Neural cell (in vitro differentiated cells): ENCODE measurements around the gene ZSWIM6. TPM values are rescaled to one million over a fixed set of nuclear protein-coding genes. Genes with fewer than 3 reads are reported as not detected.
"Not testable (repeated sequence)": the region's sequence is repeated elsewhere in the genome, so short reads cannot be mapped to it uniquely, and the experiment has no call there.

Experiments used
- H2AFZ ChIP-seq: fragments of 200-600, 300-800 bp; sonication (generic), shearing (Covaris generic); 2 replicates; pipeline ENCODE4 v1.6.0; 2014; ENCODE audit warnings: low read depth, mild to moderate bottlenecking, antibody characterized with exemption, low read length, moderate library complexity
- H3F3A ChIP-seq: fragments of 200-600 bp; shearing (Covaris generic); 2 replicates; pipeline ENCODE4 v1.6.1; 2016; ENCODE audit warnings: mild to moderate bottlenecking, moderate library complexity, mixed read lengths, antibody characterized with exemption, low read length; ENCODE audit not compliant: insufficient read depth, poor library complexity, severe bottlenecking
- H3K27ac ChIP-seq: fragments of 200-600, 300-800 bp; sonication (generic), shearing (Covaris generic); 2 replicates; pipeline ENCODE4 v1.5.1; 2014; ENCODE audit warnings: mild to moderate bottlenecking, low read length, moderate library complexity
- H3K27me3 ChIP-seq: fragments of 300-800, 200-600 bp; sonication (generic), shearing (Covaris generic); 2 replicates; pipeline ENCODE4 v1.6.0; 2014; ENCODE audit warnings: mild to moderate bottlenecking, low read depth, low read length, moderate library complexity; ENCODE audit not compliant: insufficient read depth
- H3K36me3 ChIP-seq: fragments of 300-800, 200-600 bp; sonication (generic), shearing (Covaris generic); 2 replicates; pipeline ENCODE4 v1.5.1; 2014; ENCODE audit warnings: mild to moderate bottlenecking, antibody characterized with exemption, low read length, moderate library complexity; ENCODE audit not compliant: insufficient read depth
- H3K4me2 ChIP-seq: fragments of 300-800, 200-600 bp; sonication (generic), shearing (Covaris generic); 2 replicates; pipeline ENCODE4 v1.6.0; 2014; ENCODE audit warnings: mild to moderate bottlenecking, low read length
- H3K4me3 ChIP-seq: fragments of 300-800, 200-600 bp; sonication (generic), shearing (Covaris generic); 2 replicates; pipeline ENCODE4 v1.5.1; 2014; ENCODE audit warnings: mild to moderate bottlenecking, low read length, moderate library complexity
- H3K79me2 ChIP-seq: fragments of 200-600 bp; shearing (Covaris generic); replicated peaks from 2 replicates; pipeline ENCODE4 v1.6.0; 2014; ENCODE audit warnings: mild to moderate bottlenecking, low read length, moderate library complexity; ENCODE audit not compliant: insufficient read depth
- H3K9ac ChIP-seq: fragments of 300-800, 200-600 bp; sonication (generic), shearing (Covaris generic); 2 replicates; pipeline ENCODE4 v1.6.1; 2016; ENCODE audit warnings: mild to moderate bottlenecking, low read length, mixed read lengths
- H3K9me2 ChIP-seq: fragments of 200-600 bp; shearing (Covaris generic); 2 replicates; pipeline ENCODE4 v1.6.1; 2016; ENCODE audit warnings: mild to moderate bottlenecking, low read length, mixed read lengths; ENCODE audit not compliant: insufficient read depth
- H3K9me3 ChIP-seq: fragments of 200-600, 300-800 bp; sonication (generic), shearing (Covaris generic); 2 replicates; pipeline ENCODE4 v1.6.1; 2016; ENCODE audit warnings: mild to moderate bottlenecking, mixed run types, low read length, moderate library complexity, mixed read lengths
- H4K20me1 ChIP-seq: fragments of 200-600 bp; shearing (Covaris generic); 2 replicates; pipeline ENCODE4 v1.6.1; 2016; ENCODE audit warnings: mild to moderate bottlenecking, mixed run types; ENCODE audit not compliant: insufficient read depth
- CTCF ChIP-seq: fragments of 450-650 bp; IDR thresholded peaks from 2 replicates; pipeline ENCODE4 v1.5.1; 2014; ENCODE audit warnings: antibody characterized with exemption, mild to moderate bottlenecking, moderate library complexity; ENCODE audit not compliant: poor library complexity, severe bottlenecking
- EP300 ChIP-seq: fragments of 450-650 bp; conservative IDR thresholded peaks from 2 replicates; pipeline ENCODE4 v1.6.1; 2014; ENCODE audit warnings: antibody characterized with exemption, mild to moderate bottlenecking, moderate library complexity; ENCODE audit not compliant: poor library complexity, severe bottlenecking
- EZH2 ChIP-seq: fragments of 200-600, 300-800 bp; shearing (Covaris generic), sonication (generic); IDR thresholded peaks from 2 replicates; pipeline ENCODE4 v1.6.1; 2014; ENCODE audit warnings: antibody characterized with exemption, low read length, borderline replicate concordance, mild to moderate bottlenecking; ENCODE audit not compliant: insufficient read depth, poor library complexity, severe bottlenecking
- MXI1 ChIP-seq: fragments of 450-650 bp; conservative IDR thresholded peaks from 2 replicates; pipeline ENCODE4 v1.6.1; 2014; ENCODE audit warnings: antibody characterized with exemption, mild to moderate bottlenecking; ENCODE audit not compliant: poor library complexity, severe bottlenecking
- POLR2AphosphoS5 ChIP-seq: IDR thresholded peaks from 2 replicates; pipeline ENCODE4 v1.6.1; 2012
- RAD21 ChIP-seq: fragments of 450-650 bp; conservative IDR thresholded peaks from 2 replicates; pipeline ENCODE4 v1.6.1; 2014; ENCODE audit warnings: antibody characterized with exemption, mild to moderate bottlenecking, moderate library complexity
- REST ChIP-seq: IDR thresholded peaks from 2 replicates; pipeline ENCODE4 v1.6.1; 2012; ENCODE audit warnings: borderline replicate concordance
- SMC3 ChIP-seq: fragments of 450-650 bp; conservative IDR thresholded peaks from 2 replicates; pipeline ENCODE4 v1.6.1; 2014; ENCODE audit warnings: antibody characterized with exemption, mild to moderate bottlenecking, moderate library complexity; ENCODE audit not compliant: poor library complexity
- TAF1 ChIP-seq: IDR thresholded peaks from 2 replicates; pipeline ENCODE4 v1.6.1; 2012; ENCODE audit warnings: low read depth
- polyA plus RNA-seq: library from polyadenylated mRNA; depleted of rRNA; stranded (reverse); fragments of >200 nt; gene quantifications from 2 replicates; pipeline ENCODE4 v1.2.3, GENCODE V29; 2014

The ZSWIM6 gene
- polyA plus RNA-seq, 1 donor from 2014 or later, result 43.6 TPM

DNA sequence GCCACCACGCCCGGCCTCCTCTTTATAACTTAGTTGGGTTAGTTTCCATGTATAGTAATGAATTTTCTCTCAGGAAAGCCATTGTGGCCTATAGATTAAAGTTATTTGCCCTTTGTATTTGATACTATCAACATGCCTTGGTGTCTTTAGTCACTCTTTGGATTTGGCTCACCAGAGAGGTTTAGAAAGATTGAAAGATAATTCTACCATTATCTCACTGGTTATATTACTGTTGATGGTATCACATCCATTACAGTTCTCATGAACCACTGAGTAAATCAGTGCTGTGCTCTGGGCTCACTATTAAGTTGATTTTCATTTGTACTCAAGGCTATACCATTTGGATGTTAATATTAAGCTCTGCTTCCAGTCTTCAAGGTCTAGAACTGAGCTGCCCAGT lies 87.0 kb downstream of the ZSWIM6 start:
- Histone ChIP-seq H4K20me1 (peaks cover 16% of the 10 kb centered on the region), H3K9me2 (no peaks in the 10 kb centered on the region), H3K27me3 (no peaks in the 10 kb centered on the region), H3K9me3 (no peaks in the 10 kb centered on the region), H3K9ac (no peak overlapping the region), H3F3A (no peaks in the 10 kb centered on the region), H2AFZ (no peak overlapping the region), H3K4me3 (no peak overlapping the region), H3K27ac (no peak overlapping the region), H3K4me2 (no peak overlapping the region), H3K36me3 (no peaks in the 10 kb centered on the region), H3K79me2 (peaks cover 99% of the 10 kb centered on the region)
- TF ChIP-seq EP300 (no peak), POLR2AphosphoS5 (no peak), TAF1 (no peak), CTCF (no peak), SMC3 (no peak), EZH2 (no peak), REST (no peak), RAD21 (no peak), MXI1 (no peak)

GRCh38 chr5:61420016-61420415 lies 88.0 kb downstream of the ZSWIM6 start:
- Histone ChIP-seq H3F3A (no peaks in the 10 kb centered on the region), H3K79me2 (peaks cover 96% of the 10 kb centered on the region), H3K27ac (no peak overlapping the region), H4K20me1 (peaks cover 10% of the 10 kb centered on the region), H3K4me3 (no peak overlapping the region), H3K9me3 (no peaks in the 10 kb centered on the region), H3K9ac (no peak overlapping the region), H3K4me2 (no peak overlapping the region), H2AFZ (no peak overlapping the region), H3K9me2 (no peaks in the 10 kb centered on the region), H3K27me3 (no peaks in the 10 kb centered on the region), H3K36me3 (no peaks in the 10 kb centered on the region)
- TF ChIP-seq EZH2 (no peak), REST (no peak), SMC3 (no peak), RAD21 (no peak), EP300 (no peak), TAF1 (no peak), MXI1 (no peak), POLR2AphosphoS5 (no peak), CTCF (no peak)

- not testable (repeated sequence) for H4K20me1 ChIP-seq, H3F3A ChIP-seq, H3K36me3 ChIP-seq, H3K4me2 ChIP-seq, H3K27me3 ChIP-seq, H3K27ac ChIP-seq, H3K4me3 ChIP-seq, H3K9ac ChIP-seq, H2AFZ ChIP-seq, H3K9me2 ChIP-seq, H3K9me3 ChIP-seq
- peaks cover 96% of the 10 kb centered on the region for H3K79me2 ChIP-seq
Measured at GRCh38 chr5:61421262-61421661, 89.2 kb downstream of the ZSWIM6 start.
